ENCODE data around the gene ATXN1. TPM values are rescaled to one million over a fixed set of nuclear protein-coding genes. Genes with fewer than 3 reads are reported as not detected.

Gene ATXN1
- total RNA-seq, 4 donors from 2014 or later = 48.7 to 166 (median 105) TPM

DNA sequence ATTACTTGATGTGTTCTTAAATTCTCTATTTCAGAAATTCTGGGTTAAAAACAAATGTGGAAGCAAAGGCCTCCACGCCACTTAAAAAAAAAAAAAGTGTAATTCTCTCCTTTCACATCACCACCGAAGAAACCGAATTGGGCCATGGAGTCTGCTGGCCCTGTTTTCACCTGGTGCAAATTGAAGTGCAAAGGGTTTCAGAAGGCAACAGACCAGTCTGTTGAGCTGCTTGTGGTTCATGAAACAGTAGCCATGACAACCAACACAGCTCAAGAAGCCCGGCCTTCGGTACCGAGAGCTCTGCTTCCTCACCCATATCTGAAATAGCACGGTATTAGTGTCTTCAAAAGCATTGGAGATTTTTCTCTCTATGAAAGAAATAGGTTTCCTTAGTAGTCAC lies 459.7 kb downstream of the ATXN1 start:
- H3K36me3 ChIP-seq = peaks cover 0 to 9% (median 0%) of the 10 kb centered on the region in 4 donors
- H3K4me3 ChIP-seq = no peak overlapping the region
- no peaks in the 10 kb centered on the region for H3K9me3 ChIP-seq
- in situ Hi-C loops (cut with MboI; ENCODE audit: low pct_ligation_motif_present in 1 of 4, low pct_unique_long_range_greater_than_20kb in 1 of 4, low sequenced_read_pairs in 3 of 4) = no loop called here
- no peaks in the 10 kb centered on the region for H3K4me1 ChIP-seq
- TF ChIP-seq POLR2AphosphoS5 (IDR thresholded peaks at IDR 0.05) (no peak), CTCF (IDR thresholded peaks at IDR 0.05) (no peak), POLR2A (IDR thresholded peaks at IDR 0.05) (no peak), EP300 (IDR thresholded peaks at IDR 0.05; ENCODE audit: low read depth) (no peak)
- WGBS, 2 donors (ENCODE audit: low coverage in 1 of 2) = 73 to 82% methylated on average over 2 to 7 of the region's 7 CpGs
- H3K27ac ChIP-seq = no peak overlapping the region
- intact Hi-C loops (cut with DNase I; ENCODE audit: low total_unique reads) = no loop called here
- no peak for DNase-seq
- H3K27me3 ChIP-seq = no peaks in the 10 kb centered on the region

- TF ChIP-seq CTCF (IDR thresholded peaks at IDR 0.05) (no peak), EP300 (IDR thresholded peaks at IDR 0.05; ENCODE audit: low read depth) (no peak), POLR2AphosphoS5 (IDR thresholded peaks at IDR 0.05) (no peak), POLR2A (IDR thresholded peaks at IDR 0.05) (no peak)
- Histone ChIP-seq H3K27me3 (no peaks in the 10 kb centered on the region), H3K4me1 (no peaks in the 10 kb centered on the region), H3K27ac (no peak overlapping the region), H3K9me3 (no peaks in the 10 kb centered on the region), H3K4me3 (no peak overlapping the region), H3K36me3 (no peaks in the 10 kb centered on the region)
- intact Hi-C loops (cut with DNase I; ENCODE audit: low total_unique reads) (no loop called here), in situ Hi-C loops (cut with MboI; ENCODE audit: low pct_ligation_motif_present in 1 of 4, low pct_unique_long_range_greater_than_20kb in 1 of 4, low sequenced_read_pairs in 3 of 4) (no loop called here)
- no peak for DNase-seq
- WGBS, 2 donors (ENCODE audit: low coverage in 1 of 2) = 88 to 96% methylated on average over 3 of the region's 3 CpGs
Observed at GRCh38 chr6:16299861-16300260, 461.4 kb downstream of the ATXN1 start.

DNA sequence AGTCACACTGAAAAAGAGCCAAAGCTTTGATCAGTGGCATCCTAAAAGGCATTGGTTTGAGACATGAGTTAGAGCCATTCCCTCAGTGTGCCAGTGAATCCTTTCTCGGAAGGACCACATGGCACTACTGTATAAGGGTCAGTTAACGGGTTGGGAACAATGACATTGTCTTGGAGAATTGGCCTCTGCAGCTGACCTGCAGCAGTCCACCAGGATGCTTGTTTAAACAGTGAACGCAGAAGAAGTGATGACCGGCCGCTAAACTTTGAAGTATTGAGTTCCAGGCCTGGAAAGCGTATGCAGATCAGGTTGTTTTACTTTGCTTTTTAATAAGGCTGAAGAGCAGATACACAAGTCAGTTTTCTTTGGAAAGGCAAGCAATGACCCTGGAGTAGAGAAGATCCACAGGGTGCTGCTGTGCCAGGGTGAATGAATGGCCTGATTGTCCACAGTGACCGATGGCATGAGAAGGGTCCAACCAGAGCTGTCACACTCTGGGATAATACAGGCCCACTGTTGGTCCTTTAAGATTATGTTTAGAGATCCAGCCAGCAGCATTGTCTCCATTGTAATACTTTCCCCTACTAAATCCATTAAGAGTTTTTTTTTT lies 465.1 kb downstream of the ATXN1 start:
- 93 to 100% methylated on average over 2 to 7 of the region's 7 CpGs for WGBS, 2 donors (ENCODE audit: low coverage in 1 of 2)

GRCh38 chr6:16295471-16295870 lies 465.8 kb downstream of the ATXN1 start:
- Histone ChIP-seq H3K4me1 (no peaks in the 10 kb centered on the region), H3K9me3 (no peaks in the 10 kb centered on the region), H3K27ac (no peak overlapping the region), H3K27me3 (no peaks in the 10 kb centered on the region), H3K4me3 (no peak overlapping the region), H3K36me3 (no peaks in the 10 kb centered on the region)
- WGBS, 2 donors (ENCODE audit: low coverage in 1 of 2) = 89 to 93% methylated on average over 1 to 5 of the region's 5 CpGs
- in situ Hi-C loops (cut with MboI; ENCODE audit: low pct_ligation_motif_present in 1 of 4, low pct_unique_long_range_greater_than_20kb in 1 of 4, low sequenced_read_pairs in 3 of 4) = no loop called here
- intact Hi-C loops (cut with DNase I; ENCODE audit: low total_unique reads) = no loop called here
- no peak for DNase-seq
- TF ChIP-seq POLR2AphosphoS5 (IDR thresholded peaks at IDR 0.05) = no peak
- TF ChIP-seq POLR2A (IDR thresholded peaks at IDR 0.05) = no peak
- TF ChIP-seq EP300 (IDR thresholded peaks at IDR 0.05; ENCODE audit: low read depth) = no peak
- TF ChIP-seq CTCF (IDR thresholded peaks at IDR 0.05) = no peak

More for the DNA sequence above, 465.1 kb downstream of the ATXN1 start:
- intact Hi-C loops (cut with DNase I; ENCODE audit: low total_unique reads) = no loop called here
- H3K9me3 ChIP-seq = no peaks in the 10 kb centered on the region
- no peak for TF ChIP-seq EP300 (IDR thresholded peaks at IDR 0.05; ENCODE audit: low read depth)
- no peak for TF ChIP-seq POLR2AphosphoS5 (IDR thresholded peaks at IDR 0.05)
- TF ChIP-seq CTCF (IDR thresholded peaks at IDR 0.05) = no peak
- no peak for TF ChIP-seq POLR2A (IDR thresholded peaks at IDR 0.05)
- DNase-seq = no peak
- no peaks in the 10 kb centered on the region for H3K36me3 ChIP-seq
- H3K27me3 ChIP-seq = no peaks in the 10 kb centered on the region
- no peak overlapping the region for H3K27ac ChIP-seq
- no peak overlapping the region for H3K4me3 ChIP-seq
- H3K4me1 ChIP-seq = no peaks in the 10 kb centered on the region
- in situ Hi-C loops (cut with MboI; ENCODE audit: low pct_ligation_motif_present in 1 of 4, low pct_unique_long_range_greater_than_20kb in 1 of 4, low sequenced_read_pairs in 3 of 4) = no loop called here

Measured in transverse colon (tissue), 4 donors.